ENCODE data around the gene ATP11A.

ATP11A gene

GRCh38 chr13:112752711-112753541 is 63.1 kb downstream of the ATP11A start:
- Histone ChIP-seq H3K4me1 (ENCODE audit: insufficient read depth, poor library complexity, severe bottlenecking) (no peaks in the 10 kb centered on the region), H3K27ac (ENCODE audit: poor library complexity, severe bottlenecking) (no peak overlapping the region), H3K4me3 (ENCODE audit: severe bottlenecking) (no peak overlapping the region), H3K27me3 (ENCODE audit: insufficient read depth, poor library complexity, severe bottlenecking) (no peaks in the 10 kb centered on the region), H3K36me3 (ENCODE audit: low read depth) (no peaks in the 10 kb centered on the region), H3K9me3 (ENCODE audit: severe bottlenecking) (no peaks in the 10 kb centered on the region)
- no peak for TF ChIP-seq CTCF (IDR thresholded peaks at IDR 0.05; ENCODE audit: poor library complexity, severe bottlenecking)
- DNase-seq (ENCODE audit: low spot score): no peak
- no peak for ATAC-seq (ENCODE audit: low read depth)

GRCh38 chr13:112753833-112754232 is 64.0 kb downstream of the ATP11A start:
- DNase-seq (ENCODE audit: low spot score): no peak
- TF ChIP-seq CTCF (IDR thresholded peaks at IDR 0.05; ENCODE audit: poor library complexity, severe bottlenecking): no peak
- no peak for ATAC-seq (ENCODE audit: low read depth)
- Histone ChIP-seq H3K9me3 (ENCODE audit: severe bottlenecking) (no peaks in the 10 kb centered on the region), H3K36me3 (ENCODE audit: low read depth) (no peaks in the 10 kb centered on the region), H3K4me3 (ENCODE audit: severe bottlenecking) (no peak overlapping the region), H3K27ac (ENCODE audit: poor library complexity, severe bottlenecking) (no peak overlapping the region), H3K4me1 (ENCODE audit: insufficient read depth, poor library complexity, severe bottlenecking) (no peaks in the 10 kb centered on the region), H3K27me3 (ENCODE audit: insufficient read depth, poor library complexity, severe bottlenecking) (no peaks in the 10 kb centered on the region)

GRCh38 chr13:112754281-112755025 is 64.6 kb downstream of the ATP11A start:
- no peaks in the 10 kb centered on the region for H3K36me3 ChIP-seq (ENCODE audit: low read depth)
- no peaks in the 10 kb centered on the region for H3K27me3 ChIP-seq (ENCODE audit: insufficient read depth, poor library complexity, severe bottlenecking)
- ATAC-seq (ENCODE audit: low read depth) (no peak), DNase-seq (ENCODE audit: low spot score) (no peak)
- H3K4me3 ChIP-seq (ENCODE audit: severe bottlenecking): no peak overlapping the region
- no peak for TF ChIP-seq CTCF (IDR thresholded peaks at IDR 0.05; ENCODE audit: poor library complexity, severe bottlenecking)
- no peaks in the 10 kb centered on the region for H3K9me3 ChIP-seq (ENCODE audit: severe bottlenecking)
- H3K27ac ChIP-seq (ENCODE audit: poor library complexity, severe bottlenecking): no peak overlapping the region
- no peaks in the 10 kb centered on the region for H3K4me1 ChIP-seq (ENCODE audit: insufficient read depth, poor library complexity, severe bottlenecking)

- no peak for TF ChIP-seq CTCF (IDR thresholded peaks at IDR 0.05; ENCODE audit: poor library complexity, severe bottlenecking)
- no peaks in the 10 kb centered on the region for H3K36me3 ChIP-seq (ENCODE audit: low read depth)
- H3K9me3 ChIP-seq (ENCODE audit: severe bottlenecking): no peaks in the 10 kb centered on the region
- H3K27me3 ChIP-seq (ENCODE audit: insufficient read depth, poor library complexity, severe bottlenecking): no peaks in the 10 kb centered on the region
- H3K4me1 ChIP-seq (ENCODE audit: insufficient read depth, poor library complexity, severe bottlenecking): no peaks in the 10 kb centered on the region
- H3K27ac ChIP-seq (ENCODE audit: poor library complexity, severe bottlenecking): no peak overlapping the region
- ATAC-seq (ENCODE audit: low read depth) (no peak), DNase-seq (ENCODE audit: low spot score) (no peak)
- H3K4me3 ChIP-seq (ENCODE audit: severe bottlenecking): no peak overlapping the region
Measured at GRCh38 chr13:112755331-112755730, 65.5 kb downstream of the ATP11A start.

Data from RWPE2 (cell line).